Activated naive CD8-positive, alpha-beta T cell treated with anti-CD3 and anti-CD28 coated beads for 36 hours (primary cell): ENCODE measurements around the gene DCUN1D3. TPM values are rescaled to one million over a fixed set of nuclear protein-coding genes. Genes with fewer than 3 reads are reported as not detected.

Experiments used
- DNase-seq: peaks from one replicate; pipeline ENCODE4 v3.0.0; 2021
- H3K27ac Mint-ChIP-seq: one replicate; pipeline ENCODE4 v1.8.0; 2022; ENCODE audit warnings: mild to moderate bottlenecking, moderate library complexity, mixed read lengths
- H3K27me3 Mint-ChIP-seq: one replicate; pipeline ENCODE4 v1.8.0; 2022; ENCODE audit warnings: mild to moderate bottlenecking, mixed read lengths
- H3K36me3 Mint-ChIP-seq: one replicate; pipeline ENCODE4 v1.8.0; 2021; ENCODE audit warnings: mild to moderate bottlenecking, mixed read lengths
- H3K4me1 Mint-ChIP-seq: one replicate; pipeline ENCODE4 v1.8.0; 2021; ENCODE audit warnings: mixed read lengths
- H3K4me3 Mint-ChIP-seq: one replicate; pipeline ENCODE4 v1.8.0; 2022; ENCODE audit warnings: mild to moderate bottlenecking, moderate library complexity, mixed read lengths
- H3K9me3 Mint-ChIP-seq: one replicate; pipeline ENCODE4 v1.8.0; 2022; ENCODE audit warnings: mixed read lengths
- total RNA-seq, 2 experiments: library from RNA; stranded (reverse); gene quantifications; one replicate each; pipeline ENCODE4 v1.2.3, GENCODE V29; 2021

The DCUN1D3 gene
- total RNA-seq, 2 experiments from 2014 or later: 7.7 to 8.2 TPM

- Mint-ChIP-seq H3K27me3 (no peaks in the 10 kb centered on the region), H3K4me1 (peaks cover 51% of the 10 kb centered on the region), H3K27ac (peak overlapping the region; percentile 75), H3K4me3 (peak overlapping the region; percentile 40), H3K9me3 (peaks cover 3% of the 10 kb centered on the region), H3K36me3 (peaks cover 54% of the 10 kb centered on the region)
- DNase-seq: no peak
These were observed 4.4 kb upstream of the DCUN1D3 start for GRCh38 chr16:20904507-20905081.

GRCh38 chr16:20903899-20904506 is 3.8 kb upstream of the DCUN1D3 start:
- H3K36me3 Mint-ChIP-seq: peaks cover 50% of the 10 kb centered on the region
- no peaks in the 10 kb centered on the region for H3K27me3 Mint-ChIP-seq
- peak overlapping the region; percentile 75 for H3K27ac Mint-ChIP-seq
- H3K9me3 Mint-ChIP-seq: peaks cover 3% of the 10 kb centered on the region
- H3K4me3 Mint-ChIP-seq: peak overlapping the region; percentile 40
- DNase-seq: no peak
- peaks cover 52% of the 10 kb centered on the region for H3K4me1 Mint-ChIP-seq

DNA sequence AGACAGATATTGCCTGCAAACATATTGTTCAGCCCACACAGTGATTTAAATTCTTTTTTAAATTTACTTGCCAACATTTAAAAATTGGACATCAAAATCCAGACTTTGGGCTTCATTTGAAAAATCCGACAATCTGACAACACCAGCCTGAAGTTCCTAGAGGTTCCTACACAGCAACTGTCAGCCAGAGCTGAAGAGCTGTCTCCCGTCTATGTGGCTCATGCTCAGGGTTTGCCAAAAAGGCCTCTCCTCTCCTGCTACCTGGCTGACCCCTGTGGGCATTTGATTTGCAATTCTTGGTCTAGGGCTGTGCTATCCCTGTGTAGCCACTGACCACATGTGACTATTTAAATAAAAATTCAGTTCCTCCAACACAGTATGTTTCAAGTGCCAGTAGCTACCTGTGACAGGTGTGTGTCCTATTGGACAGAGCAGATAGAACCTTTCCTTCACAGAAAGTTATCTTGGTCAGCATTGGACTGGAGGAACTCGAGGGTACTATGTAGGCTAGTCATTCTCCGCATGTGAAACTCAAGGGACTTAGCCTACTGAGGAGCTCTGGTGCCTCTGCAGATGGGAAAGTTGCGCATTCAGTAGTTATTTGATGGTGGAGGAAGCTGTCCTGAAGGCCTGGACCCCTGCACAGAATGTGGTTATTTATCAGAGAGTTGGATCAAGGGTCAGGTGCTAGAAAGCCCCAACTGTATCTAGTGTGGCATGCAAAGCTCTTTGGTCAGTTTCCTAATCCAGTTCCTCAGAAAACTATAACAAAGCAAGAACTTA is 3.1 kb upstream of the DCUN1D3 start:
- Mint-ChIP-seq H3K36me3 (peaks cover 50% of the 10 kb centered on the region), H3K27me3 (no peaks in the 10 kb centered on the region), H3K4me1 (peaks cover 54% of the 10 kb centered on the region), H3K9me3 (peaks cover 3% of the 10 kb centered on the region), H3K27ac (peak overlapping the region; percentile 59), H3K4me3 (peak overlapping the region; percentile 40)
- DNase-seq: no peak

DNA sequence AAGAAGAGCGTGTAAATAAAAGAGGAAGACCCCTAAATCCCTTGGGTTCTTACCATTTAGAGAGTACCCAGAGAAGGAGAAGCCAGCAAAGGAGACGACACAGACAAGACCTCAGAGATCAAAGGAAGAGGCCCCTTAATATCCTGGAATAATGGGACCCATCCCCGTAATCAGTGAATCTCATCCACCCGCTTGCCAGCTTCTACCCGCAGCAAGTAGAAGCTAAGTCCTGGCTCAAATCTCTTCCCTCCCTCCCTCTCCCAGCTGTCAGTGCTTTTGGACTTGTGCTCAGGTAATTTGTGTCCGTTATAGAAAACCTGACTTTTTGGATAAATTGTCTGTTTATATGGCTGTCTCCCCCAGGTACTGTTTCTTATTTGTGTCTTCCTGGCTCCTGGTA is 2.3 kb upstream of the DCUN1D3 start:
- H3K4me1 Mint-ChIP-seq: peaks cover 62% of the 10 kb centered on the region
- peaks cover 45% of the 10 kb centered on the region for H3K36me3 Mint-ChIP-seq
- H3K9me3 Mint-ChIP-seq: peaks cover 3% of the 10 kb centered on the region
- no peaks in the 10 kb centered on the region for H3K27me3 Mint-ChIP-seq
- peak overlapping the region; percentile 91 for H3K27ac Mint-ChIP-seq
- DNase-seq: no peak
- peak overlapping the region; percentile 83 for H3K4me3 Mint-ChIP-seq

DNA sequence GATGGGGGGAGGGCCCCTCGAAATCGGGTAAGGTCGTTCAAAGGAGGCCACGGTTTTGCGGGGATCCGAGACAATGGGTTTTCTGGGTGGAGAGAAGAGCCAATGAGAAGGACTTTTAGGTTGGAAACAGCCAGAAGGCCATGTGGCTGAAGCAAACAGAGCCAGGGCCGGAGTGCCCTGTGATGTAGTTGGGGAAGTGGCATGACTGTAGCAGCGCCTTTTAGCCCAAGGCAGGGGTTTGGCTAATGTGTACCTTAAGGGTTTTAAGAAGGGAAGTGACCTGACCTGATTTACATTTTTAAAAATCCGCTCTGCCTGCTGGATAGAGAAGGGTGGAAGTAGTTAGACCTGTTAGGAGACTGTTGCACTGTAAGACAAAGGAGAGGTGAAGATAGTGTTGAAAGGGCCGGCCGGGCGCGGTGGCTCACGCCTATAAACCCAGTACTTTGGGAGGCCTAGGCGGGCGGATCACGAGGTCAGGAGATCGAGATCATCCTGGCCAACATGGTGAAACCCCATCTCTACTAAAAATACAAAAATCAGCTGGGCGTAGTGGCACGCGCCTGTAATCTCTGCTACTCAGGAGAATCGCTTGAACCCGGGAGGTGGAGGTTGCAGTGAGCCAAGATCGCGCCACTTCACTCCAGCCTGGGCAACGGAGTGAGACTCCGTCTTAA is 1.4 kb upstream of the DCUN1D3 start:
- peak; percentile 27 for DNase-seq
- Mint-ChIP-seq H3K9me3 (peaks cover 3% of the 10 kb centered on the region), H3K4me1 (peaks cover 66% of the 10 kb centered on the region), H3K36me3 (peaks cover 44% of the 10 kb centered on the region), H3K27me3 (no peaks in the 10 kb centered on the region), H3K27ac (peak overlapping the region; percentile 91), H3K4me3 (peak overlapping the region; percentile 83)

- Mint-ChIP-seq H3K27ac (peak overlapping the region; percentile 91), H3K27me3 (no peaks in the 10 kb centered on the region), H3K4me1 (peaks cover 66% of the 10 kb centered on the region), H3K9me3 (peaks cover 3% of the 10 kb centered on the region), H3K4me3 (peak overlapping the region; percentile 83), H3K36me3 (peaks cover 39% of the 10 kb centered on the region)
- no peak for DNase-seq
These were observed 894 bp upstream of the DCUN1D3 start for GRCh38 chr16:20901068-20901435.

GRCh38 chr16:20899477-20900298 is 470 bp downstream of the DCUN1D3 start:
- Mint-ChIP-seq H3K27ac (peak overlapping the region; percentile 91), H3K9me3 (peaks cover 3% of the 10 kb centered on the region), H3K4me3 (peak overlapping the region; percentile 83), H3K27me3 (no peaks in the 10 kb centered on the region), H3K4me1 (peaks cover 59% of the 10 kb centered on the region), H3K36me3 (peaks cover 35% of the 10 kb centered on the region)
- no peak for DNase-seq

GRCh38 chr16:20899071-20899470 is 1.1 kb downstream of the DCUN1D3 start:
- H3K27me3 Mint-ChIP-seq: no peaks in the 10 kb centered on the region
- peak overlapping the region; percentile 83 for H3K4me3 Mint-ChIP-seq
- H3K36me3 Mint-ChIP-seq: peaks cover 31% of the 10 kb centered on the region

DNA sequence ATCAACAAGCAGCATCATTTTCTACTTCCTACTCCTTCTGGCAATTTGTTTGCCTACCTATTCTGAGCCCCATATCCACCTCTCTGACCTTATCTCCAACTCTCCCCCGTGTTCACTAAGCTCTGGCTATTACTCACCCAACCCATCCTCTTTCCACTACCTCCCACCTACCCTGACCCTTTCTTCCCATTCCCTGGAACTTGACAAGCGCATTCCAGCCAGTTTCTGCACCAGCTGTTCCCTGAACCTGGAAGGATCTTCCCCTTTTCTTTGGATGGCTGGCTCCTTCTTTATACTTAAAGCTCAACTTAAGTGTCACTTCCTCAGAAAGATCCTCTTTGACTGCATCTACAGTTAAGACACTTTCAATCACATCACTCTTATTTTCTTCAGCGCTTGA is 2.2 kb downstream of the DCUN1D3 start:
- Mint-ChIP-seq H3K9me3 (peaks cover 3% of the 10 kb centered on the region), H3K27ac (no peak overlapping the region), H3K36me3 (peaks cover 22% of the 10 kb centered on the region), H3K4me1 (peaks cover 42% of the 10 kb centered on the region), H3K4me3 (no peak overlapping the region), H3K27me3 (no peaks in the 10 kb centered on the region)
- no peak for DNase-seq

More at GRCh38 chr16:20899071-20899470, 1.1 kb downstream of the DCUN1D3 start:
- Mint-ChIP-seq H3K4me1 (peaks cover 53% of the 10 kb centered on the region), H3K27ac (peak overlapping the region; percentile 91), H3K9me3 (peaks cover 3% of the 10 kb centered on the region)
- no peak for DNase-seq

- Mint-ChIP-seq H3K36me3 (peaks cover 17% of the 10 kb centered on the region), H3K4me3 (no peak overlapping the region), H3K27ac (no peak overlapping the region), H3K27me3 (no peaks in the 10 kb centered on the region), H3K4me1 (peaks cover 39% of the 10 kb centered on the region), H3K9me3 (peaks cover 3% of the 10 kb centered on the region)
- no peak for DNase-seq
These were observed 2.8 kb downstream of the DCUN1D3 start for GRCh38 chr16:20897253-20897897.

DNA sequence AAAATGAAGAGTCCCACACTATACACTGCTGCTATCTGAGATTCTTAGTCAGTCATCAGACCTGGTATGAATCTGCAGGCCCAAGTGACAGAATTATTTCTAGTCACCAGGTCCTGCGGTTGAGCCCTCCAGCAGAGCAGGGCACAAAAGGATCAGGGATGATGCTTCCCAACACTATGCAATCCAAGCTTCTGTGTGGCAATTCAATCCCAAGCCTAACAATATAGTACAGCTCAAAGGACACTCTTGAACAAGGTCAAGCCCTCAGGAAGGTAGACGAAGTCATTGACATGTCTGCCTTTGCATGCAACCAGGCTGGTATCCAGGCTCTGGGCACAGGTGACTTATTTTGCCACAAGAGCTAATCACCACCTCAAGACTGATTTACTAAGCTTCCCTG is 5.8 kb downstream of the DCUN1D3 start:
- Mint-ChIP-seq H3K27me3 (no peaks in the 10 kb centered on the region), H3K36me3 (peaks cover 6% of the 10 kb centered on the region), H3K27ac (no peak overlapping the region), H3K4me3 (no peak overlapping the region), H3K9me3 (no peaks in the 10 kb centered on the region), H3K4me1 (peaks cover 25% of the 10 kb centered on the region)
- DNase-seq: no peak

GRCh38 chr16:20889625-20890275 is 10.4 kb downstream of the DCUN1D3 start:
- Mint-ChIP-seq H3K36me3 (peaks cover 16% of the 10 kb centered on the region), H3K9me3 (no peaks in the 10 kb centered on the region), H3K27me3 (no peaks in the 10 kb centered on the region), H3K4me3 (no peak overlapping the region), H3K27ac (no peak overlapping the region), H3K4me1 (no peaks in the 10 kb centered on the region)
- DNase-seq: no peak

DNA sequence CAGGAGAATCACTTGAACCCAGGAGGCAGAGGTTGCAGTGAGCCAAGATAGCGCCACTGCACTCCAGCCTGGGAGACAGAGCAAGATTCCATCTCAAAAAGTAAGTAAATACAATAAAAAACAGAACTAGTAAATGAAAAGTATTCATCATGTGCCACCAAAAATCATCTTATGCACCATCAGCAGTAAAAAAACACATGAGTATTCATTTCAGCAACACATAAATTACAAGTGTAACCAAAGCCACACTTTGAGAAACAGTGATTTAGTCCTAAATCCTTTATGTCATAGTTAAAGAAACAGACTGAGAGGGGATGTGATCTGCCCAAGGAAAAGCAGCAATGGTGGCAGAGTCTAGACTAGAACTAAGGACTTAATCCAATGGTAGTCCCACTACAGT is 13.0 kb downstream of the DCUN1D3 start:
- Mint-ChIP-seq H3K27me3 (no peaks in the 10 kb centered on the region), H3K36me3 (peaks cover 21% of the 10 kb centered on the region), H3K4me1 (peaks cover 8% of the 10 kb centered on the region), H3K9me3 (no peaks in the 10 kb centered on the region), H3K27ac (no peak overlapping the region), H3K4me3 (no peak overlapping the region)
- DNase-seq: no peak

DNA sequence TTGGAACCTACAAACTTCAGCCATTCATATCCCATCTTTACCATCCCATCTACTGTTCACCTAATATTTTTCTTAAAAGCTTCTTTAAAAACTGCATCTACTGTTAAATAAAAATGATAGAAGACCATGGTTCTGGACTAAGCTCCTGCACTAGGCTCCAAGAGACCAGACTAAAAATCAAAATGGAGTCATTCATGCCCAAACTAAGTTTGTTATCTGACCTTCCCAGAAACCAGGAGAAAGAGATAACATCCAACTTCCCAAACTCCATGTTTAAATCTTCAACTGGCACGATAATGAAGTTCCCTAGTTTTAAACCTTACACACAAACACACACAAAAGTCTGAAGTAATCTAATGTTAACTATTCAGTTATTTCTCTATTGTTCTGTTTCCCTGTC is 13.8 kb downstream of the DCUN1D3 start:
- Mint-ChIP-seq H3K9me3 (no peaks in the 10 kb centered on the region), H3K36me3 (peaks cover 17% of the 10 kb centered on the region), H3K4me1 (peaks cover 10% of the 10 kb centered on the region), H3K4me3 (no peak overlapping the region), H3K27me3 (no peaks in the 10 kb centered on the region), H3K27ac (no peak overlapping the region)
- no peak for DNase-seq
